ENCODE data around the gene PKM. TPM values are rescaled to one million over a fixed set of nuclear protein-coding genes. Genes with fewer than 3 reads are reported as not detected.

Gene PKM
- total and polyA plus RNA-seq, 9 of the 15 experiments (the other 6 are each of a cell fraction or from before 2014, with no cell fraction given), result 140 to 825 (median 383) TPM

GRCh38 chr15:72179950-72180581, 50.9 kb downstream of the PKM start:
- Histone ChIP-seq H4K20me1 (replicated peaks; ENCODE audit: control insufficient read depth, insufficient read depth, low read length) (peaks cover 9% of the 10 kb centered on the region; the same call in 1 of the 2 replicates), H2AFZ (ENCODE audit: low read depth, low read length) (no peak overlapping the region), H3K79me2 (ENCODE audit: control insufficient read depth, insufficient read depth, low read length) (no peaks in the 10 kb centered on the region), H3K4me3 (no peak overlapping the region), H3K9ac (ENCODE audit: insufficient read depth in 1 of 2, low read depth in 2 of 2, low read length in 2 of 2) (no peak overlapping the region), H3K9me1 (ENCODE audit: control insufficient read depth, insufficient read depth, low read length) (no peaks in the 10 kb centered on the region), H3K4me1 (replicated peaks in 1 of 2; ENCODE audit: control insufficient read depth in 2 of 2, insufficient read depth in 2 of 2, low read length in 2 of 2) (peaks cover 0 to 7% of the 10 kb centered on the region in 2 experiments; a peak in 2 of 5 replicates), H3K27ac (ENCODE audit: extremely low read depth, low read depth, low read length) (no peak overlapping the region), H3K9me3 (replicated peaks; ENCODE audit: control insufficient read depth, insufficient read depth, low read depth, low read length) (no peaks in the 10 kb centered on the region), H3K36me3 (ENCODE audit: control insufficient read depth, insufficient read depth, low read length) (no peaks in the 10 kb centered on the region), H3K4me2 (ENCODE audit: insufficient read depth, low read length) (no peak overlapping the region), H3K27me3 (ENCODE audit: control insufficient read depth in 2 of 2, insufficient read depth in 2 of 2, low read length in 2 of 2) (peaks cover 51 to 75% of the 10 kb centered on the region in 2 experiments)
- 2% methylated on average over 15 of the region's 16 CpGs for WGBS (ENCODE audit: insufficient coverage, low coverage, missing lambda C conversion rate)
- ChIA-PET POLR2A (interaction anchor here (0.6 to 1.1 kb wide), 3 partner anchors 12 to 706 kb away, joined by 3 to 4 read pairs (median 4); no protein-coding TSS in a partner anchor), CTCF (ENCODE audit: low intra/inter-chr PET ratio) (no interaction called here)
- FAIRE-seq (no peak), ATAC-seq (no peak), DNase-seq (ENCODE audit: extremely low read depth in 1 of 4, low spot score in 3 of 4) (no peak)
- in situ Hi-C loops (cut with MboI), result no loop called here
- BruUV-seq (replicated peaks), result no TSS peak
- TF ChIP-seq YBX1 (IDR thresholded peaks at IDR 0.05), result no peak
- intact Hi-C loops (cut with micrococcal nuclease), result no loop called here

GRCh38 chr15:72178976-72179585, 51.9 kb downstream of the PKM start:
- H3K79me2 ChIP-seq (ENCODE audit: control insufficient read depth, insufficient read depth, low read length), result no peaks in the 10 kb centered on the region
- no peak overlapping the region for H2AFZ ChIP-seq (ENCODE audit: low read depth, low read length)
- intact Hi-C loops (cut with micrococcal nuclease), result no loop called here
- FAIRE-seq, result no peak
- H3K9me3 ChIP-seq (replicated peaks; ENCODE audit: control insufficient read depth, insufficient read depth, low read depth, low read length), result no peaks in the 10 kb centered on the region
- H3K4me3 ChIP-seq, result no peak overlapping the region
- POLR2A ChIA-PET, result interaction anchor here (0.6 to 1.1 kb wide), 2 partner anchors 11 to 266 kb away, joined by 4 read pairs; no protein-coding TSS in a partner anchor
- H3K27me3 ChIP-seq (ENCODE audit: control insufficient read depth in 2 of 2, insufficient read depth in 2 of 2, low read length in 2 of 2), result peaks cover 52 to 78% of the 10 kb centered on the region in 2 experiments
- BruUV-seq (replicated peaks), result no TSS peak
- H3K36me3 ChIP-seq (ENCODE audit: control insufficient read depth, insufficient read depth, low read length), result no peaks in the 10 kb centered on the region
- H3K9ac ChIP-seq (ENCODE audit: insufficient read depth in 1 of 2, low read depth in 2 of 2, low read length in 2 of 2), result no peak overlapping the region
- in situ Hi-C loops (cut with MboI), result no loop called here
- CTCF ChIA-PET (ENCODE audit: low intra/inter-chr PET ratio), result no interaction called here
- ATAC-seq, result no peak
- no peak overlapping the region for H3K27ac ChIP-seq (ENCODE audit: extremely low read depth, low read depth, low read length)
- WGBS (ENCODE audit: insufficient coverage, low coverage, missing lambda C conversion rate), result 2% methylated on average over 12 of the region's 13 CpGs
- peaks cover 0 to 2% of the 10 kb centered on the region in 2 experiments; a peak in 2 of 5 replicates for H3K4me1 ChIP-seq (replicated peaks in 1 of 2; ENCODE audit: control insufficient read depth in 2 of 2, insufficient read depth in 2 of 2, low read length in 2 of 2)
- no peaks in the 10 kb centered on the region for H3K9me1 ChIP-seq (ENCODE audit: control insufficient read depth, insufficient read depth, low read length)
- no peak for DNase-seq (ENCODE audit: extremely low read depth in 1 of 4, low spot score in 3 of 4)
- H4K20me1 ChIP-seq (replicated peaks; ENCODE audit: control insufficient read depth, insufficient read depth, low read length), result peaks cover 9% of the 10 kb centered on the region; the same call in 1 of the 2 replicates
- H3K4me2 ChIP-seq (ENCODE audit: insufficient read depth, low read length), result no peak overlapping the region
- TF ChIP-seq PHB (CRISPR knock-in tag; IDR thresholded peaks at IDR 0.05), result no peak
- TF ChIP-seq, protein P1, sequence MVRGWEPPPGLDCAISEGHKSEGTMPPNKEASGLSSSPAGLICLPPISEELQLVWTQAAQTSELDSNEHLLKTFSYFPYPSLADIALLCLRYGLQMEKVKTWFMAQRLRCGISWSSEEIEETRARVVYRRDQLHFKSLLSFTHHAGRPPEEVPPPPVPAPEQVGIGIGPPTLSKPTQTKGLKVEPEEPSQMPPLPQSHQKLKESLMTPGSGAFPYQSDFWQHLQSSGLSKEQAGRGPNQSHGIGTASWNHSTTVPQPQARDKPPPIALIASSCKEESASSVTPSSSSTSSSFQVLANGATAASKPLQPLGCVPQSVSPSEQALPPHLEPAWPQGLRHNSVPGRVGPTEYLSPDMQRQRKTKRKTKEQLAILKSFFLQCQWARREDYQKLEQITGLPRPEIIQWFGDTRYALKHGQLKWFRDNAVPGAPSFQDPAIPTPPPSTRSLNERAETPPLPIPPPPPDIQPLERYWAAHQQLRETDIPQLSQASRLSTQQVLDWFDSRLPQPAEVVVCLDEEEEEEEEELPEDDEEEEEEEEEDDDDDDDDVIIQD (CRISPR knock-in tag; IDR thresholded peaks at IDR 0.05), result no peak
- no peak for TF ChIP-seq ID3 (CRISPR knock-in tag; IDR thresholded peaks at IDR 0.05)
- TF ChIP-seq ID3 (tag; IDR thresholded peaks at IDR 0.05), result no peak
- TF ChIP-seq SP2 (IDR thresholded peaks at IDR 0.05; ENCODE audit: extremely low read depth, low read depth, low read length, poor library complexity, severe bottlenecking), result no peak
- TF ChIP-seq MYNN (IDR thresholded peaks at IDR 0.05), result no peak
- TF ChIP-seq MYNN (CRISPR knock-in tag; IDR thresholded peaks at IDR 0.05), result no peak
- TF ChIP-seq ZNF655 (CRISPR knock-in tag; IDR thresholded peaks at IDR 0.05), result no peak
- no peak for TF ChIP-seq RBBP5 (IDR thresholded peaks at IDR 0.05; ENCODE audit: borderline replicate concordance, insufficient read depth, low read length, poor library complexity, severe bottlenecking)
